AG08396 (cell line): ENCODE results near the gene CYP4F22.
"Not testable (repeated sequence)": the region's sequence is repeated elsewhere in the genome, so short reads cannot be mapped to it uniquely, and the experiment has no call there.

ENCODE experiments used
- DNase-seq: peaks from one replicate; pipeline ENCODE4 v3.0.0; 2012; ENCODE audit warnings: low spot score, mixed read lengths

CYP4F22 gene

DNA sequence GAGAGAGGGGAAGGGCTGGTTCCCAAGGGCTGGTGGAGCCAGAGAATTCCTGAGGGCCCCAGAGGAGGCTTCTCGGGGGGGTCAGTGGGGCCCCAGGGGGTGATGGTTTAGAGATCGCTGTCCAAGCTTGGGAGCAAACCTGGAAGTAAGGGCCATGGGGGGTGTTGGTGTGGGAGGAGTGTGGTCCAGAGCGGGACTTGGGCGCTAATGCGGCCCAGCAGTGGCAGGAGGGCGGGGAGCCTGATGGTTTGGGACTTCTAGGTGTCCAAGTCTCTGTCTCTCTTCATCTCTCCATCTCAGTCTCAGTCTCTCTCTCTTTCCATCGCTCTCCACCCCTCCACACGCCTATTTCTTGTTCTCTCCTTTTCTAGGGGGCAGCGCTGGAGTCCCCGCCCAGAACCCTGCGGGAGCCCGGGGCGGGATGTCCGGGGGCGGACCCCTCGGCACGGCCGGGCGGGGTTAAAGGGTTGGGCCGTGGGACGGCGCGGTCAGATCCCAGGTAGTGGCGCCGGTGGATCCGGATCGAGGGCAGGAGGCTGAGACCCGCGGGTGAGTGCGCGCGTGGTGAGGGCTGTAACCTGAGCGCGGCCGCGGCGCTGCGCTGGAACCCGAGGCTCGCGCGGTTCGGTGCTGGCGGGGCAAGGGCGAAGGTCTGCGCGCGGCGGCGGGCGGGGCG lies at the start of gene CYP4F22:
Gene CYP4F22 (plus strand): TSS at position 491 of the 676 bp plus-strand sequence. CDS start 16,812 bp downstream, outside the sequence.
- no peak for DNase-seq

DNA sequence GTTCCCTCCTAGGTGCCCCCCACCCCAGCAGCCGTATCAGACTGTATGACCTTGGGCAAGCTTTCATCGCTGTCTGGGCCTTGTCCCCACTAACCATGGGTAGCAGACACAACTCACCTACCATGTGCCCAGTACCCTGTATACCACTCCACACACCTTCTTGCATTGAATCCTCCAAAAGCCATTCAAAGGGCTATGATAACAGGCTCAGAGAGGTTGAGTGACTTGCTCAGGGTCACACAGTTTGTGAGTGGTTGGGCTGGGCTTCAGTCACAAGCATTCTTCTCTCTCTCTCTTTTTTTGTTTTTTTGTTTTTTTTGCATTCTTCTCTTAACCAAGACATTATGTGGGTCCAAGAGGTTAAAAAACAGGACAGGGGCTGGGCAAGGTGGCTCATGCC lies 46.6 kb upstream of the CYP4F22 start:
- no peak for DNase-seq

DNA sequence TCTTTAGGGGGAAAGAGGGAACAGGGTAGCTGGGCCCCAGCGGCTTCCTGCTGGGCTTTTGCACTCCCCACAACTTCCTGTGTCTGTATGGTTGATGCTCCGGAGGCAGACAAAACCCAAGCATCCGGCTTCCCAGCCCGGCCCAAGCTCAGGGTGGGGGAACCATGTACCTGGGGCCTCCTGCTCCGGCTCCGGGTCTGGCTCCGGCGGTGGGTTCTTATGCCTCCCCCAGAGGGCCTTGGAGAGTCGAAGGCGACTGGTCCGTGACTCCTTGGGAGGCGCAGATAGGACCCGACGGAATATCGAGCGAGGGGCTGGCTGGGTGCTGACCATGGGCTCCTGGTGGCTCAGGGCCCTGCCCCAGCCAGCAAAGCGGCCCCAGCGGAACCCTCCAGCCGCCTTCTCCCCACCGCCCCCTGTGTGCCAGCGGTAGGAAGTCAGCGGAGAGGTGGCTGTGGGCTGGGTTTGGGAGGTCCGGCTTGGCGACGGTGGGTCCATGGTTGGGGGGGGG lies 44.4 kb upstream of the CYP4F22 start:
- DNase-seq = no peak

DNA sequence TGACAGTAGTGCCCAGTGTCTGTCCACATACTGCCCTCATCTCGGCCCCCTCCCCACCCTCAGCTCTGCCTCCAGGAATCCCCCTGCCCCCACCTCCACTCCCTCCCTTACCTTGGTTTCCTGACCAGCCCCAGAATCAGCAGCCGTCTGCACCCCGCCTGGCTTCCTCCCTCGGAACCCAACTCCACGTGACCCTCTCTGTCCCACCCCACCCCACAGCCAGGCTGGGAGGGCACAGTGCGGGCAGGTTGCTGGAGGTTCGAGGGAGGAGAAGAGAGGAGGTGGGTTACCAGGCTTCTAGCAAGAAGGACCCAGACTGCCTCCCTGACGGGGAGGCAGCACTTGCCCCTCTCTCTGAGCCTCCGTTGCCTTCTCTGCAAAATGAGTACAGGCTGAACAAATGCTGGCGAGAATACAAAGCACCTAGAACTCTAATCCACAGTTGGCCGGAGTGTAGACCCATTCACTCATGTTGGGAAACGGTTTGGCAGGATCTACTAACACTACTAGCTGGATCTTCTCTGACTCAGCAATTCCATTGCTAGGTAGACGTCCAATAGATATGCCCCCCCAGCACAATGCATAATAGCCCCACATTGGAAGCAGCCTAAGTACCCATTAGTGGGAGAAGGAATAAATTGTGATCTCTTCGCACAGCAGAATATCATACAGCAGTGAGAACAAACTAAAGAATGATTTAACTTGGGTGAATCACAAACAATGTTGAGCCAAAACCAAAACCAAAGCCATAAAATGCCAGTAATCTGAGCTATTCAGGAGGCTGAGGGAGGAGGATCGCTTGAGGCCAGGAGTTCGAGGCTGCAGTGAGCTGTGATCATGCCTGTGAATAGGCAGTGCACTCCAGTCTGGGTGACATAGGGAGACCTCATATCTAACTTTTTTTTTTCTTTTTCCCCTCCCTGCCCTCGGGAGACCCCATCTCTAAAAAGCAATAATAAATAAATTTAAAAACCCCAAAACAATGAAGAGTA lies 43.6 kb upstream of the CYP4F22 start, which contains the start of gene RASAL3:
Gene RASAL3 (minus strand): TSS at position 151 of the 992 bp plus-strand sequence. CDS start 186 bp downstream, outside the sequence.
- DNase-seq = no peak

DNA sequence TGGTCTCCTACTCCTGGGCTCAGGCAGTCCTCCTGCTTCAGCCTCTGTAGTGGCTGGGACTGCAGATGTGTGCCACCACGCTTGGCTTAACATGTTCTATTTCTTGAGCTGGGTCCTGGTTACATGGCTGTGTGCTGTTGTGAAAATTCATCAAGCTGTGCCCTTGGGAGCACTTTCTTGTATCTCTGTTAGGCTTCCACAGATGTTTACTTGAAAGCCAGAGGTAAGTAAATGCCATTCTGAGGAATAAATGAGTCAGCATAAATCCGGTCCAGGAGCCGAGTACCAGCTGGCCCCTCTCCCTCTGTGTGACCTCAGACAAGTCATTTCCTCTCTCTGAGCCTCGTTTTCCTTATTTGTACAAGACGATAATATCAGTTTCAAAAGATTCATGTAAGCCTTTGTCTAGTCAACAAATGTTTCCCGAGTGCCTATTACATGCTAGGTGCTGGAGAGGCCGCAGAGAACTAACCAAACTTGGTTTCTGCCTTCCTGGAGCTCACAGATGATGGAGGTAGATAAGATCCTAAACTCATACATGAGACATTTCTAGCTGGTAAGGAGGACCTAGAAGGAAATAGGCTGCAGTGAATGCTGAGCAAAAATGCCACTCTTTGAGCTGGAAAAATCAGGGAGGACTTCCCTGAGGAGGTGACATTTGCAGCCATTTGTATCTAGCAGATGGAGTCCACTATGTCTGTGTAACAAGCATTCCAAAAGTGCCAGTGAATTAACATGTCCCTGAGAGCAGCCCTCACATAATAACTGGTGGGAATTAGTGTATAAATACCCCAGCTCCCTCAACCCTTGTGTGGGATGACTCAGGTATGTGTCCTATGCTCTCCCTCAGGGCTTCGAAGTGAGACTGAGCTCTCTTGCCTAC lies 41.2 kb upstream of the CYP4F22 start:
- DNase-seq = no peak

DNA sequence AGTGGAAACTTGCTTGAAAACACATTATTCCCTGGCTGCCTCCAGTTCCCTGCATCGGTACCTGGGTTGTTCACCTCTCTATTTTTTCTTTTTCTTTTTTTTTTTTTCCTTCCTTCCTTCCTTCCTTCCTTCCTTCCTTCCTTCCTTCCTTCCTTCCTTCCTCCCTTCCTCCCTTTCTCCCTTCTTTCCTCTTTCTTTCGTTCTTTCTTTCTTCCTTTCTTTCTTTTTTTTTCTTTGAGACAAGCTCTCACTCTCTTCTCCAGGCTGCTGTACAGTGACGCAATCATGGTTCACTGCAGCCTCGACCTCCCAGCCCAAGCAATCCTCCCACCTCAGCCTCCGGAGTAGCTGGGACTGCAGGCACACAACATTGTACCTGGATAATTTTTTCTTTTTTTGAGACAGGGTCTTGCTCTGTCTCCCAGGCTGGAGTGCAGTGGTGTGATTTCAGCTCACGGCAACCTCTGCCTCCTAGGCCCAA lies 40.6 kb upstream of the CYP4F22 start:
- no peak for DNase-seq

DNA sequence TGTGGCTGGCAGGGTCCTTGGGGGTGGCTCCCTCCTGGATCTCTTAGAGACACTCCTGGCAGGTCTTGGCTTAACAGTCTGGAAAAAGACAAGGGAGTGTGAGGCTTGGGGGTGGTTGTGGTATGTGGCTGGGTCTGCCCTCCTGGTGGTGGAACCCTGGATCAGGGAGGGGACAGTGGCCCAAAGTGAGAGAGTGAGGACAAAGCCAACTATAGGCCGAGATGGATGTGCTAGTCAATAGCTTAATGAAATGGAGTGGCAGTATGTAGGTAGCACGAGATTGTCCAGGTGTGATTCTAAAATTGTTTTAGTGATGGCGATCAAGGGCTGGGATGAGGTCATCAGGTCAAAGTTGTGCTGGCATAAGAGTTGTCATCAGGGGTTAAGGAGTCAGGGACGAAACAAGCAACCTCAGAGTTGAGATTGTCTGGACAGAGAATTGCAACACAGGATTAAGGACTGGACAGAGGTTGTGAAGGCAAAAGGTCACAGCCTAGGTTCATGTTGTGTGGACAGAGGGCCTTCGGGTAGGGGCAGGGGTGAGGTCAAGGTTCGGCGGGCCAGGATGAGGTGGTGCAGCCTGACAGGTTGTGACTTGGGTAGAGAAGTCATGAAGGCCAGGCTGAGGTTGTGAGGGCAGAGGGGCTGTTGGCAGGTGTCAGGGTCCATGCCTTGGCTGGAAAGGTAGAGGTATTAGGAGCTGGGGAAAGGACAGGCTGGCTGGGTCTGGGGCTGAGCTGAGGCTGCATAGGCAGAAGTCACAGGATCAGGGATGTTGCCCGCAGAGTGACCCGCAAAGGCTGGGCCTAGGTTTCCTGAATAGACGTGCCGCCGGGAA lies 39.4 kb upstream of the CYP4F22 start:
- no peak for DNase-seq

DNA sequence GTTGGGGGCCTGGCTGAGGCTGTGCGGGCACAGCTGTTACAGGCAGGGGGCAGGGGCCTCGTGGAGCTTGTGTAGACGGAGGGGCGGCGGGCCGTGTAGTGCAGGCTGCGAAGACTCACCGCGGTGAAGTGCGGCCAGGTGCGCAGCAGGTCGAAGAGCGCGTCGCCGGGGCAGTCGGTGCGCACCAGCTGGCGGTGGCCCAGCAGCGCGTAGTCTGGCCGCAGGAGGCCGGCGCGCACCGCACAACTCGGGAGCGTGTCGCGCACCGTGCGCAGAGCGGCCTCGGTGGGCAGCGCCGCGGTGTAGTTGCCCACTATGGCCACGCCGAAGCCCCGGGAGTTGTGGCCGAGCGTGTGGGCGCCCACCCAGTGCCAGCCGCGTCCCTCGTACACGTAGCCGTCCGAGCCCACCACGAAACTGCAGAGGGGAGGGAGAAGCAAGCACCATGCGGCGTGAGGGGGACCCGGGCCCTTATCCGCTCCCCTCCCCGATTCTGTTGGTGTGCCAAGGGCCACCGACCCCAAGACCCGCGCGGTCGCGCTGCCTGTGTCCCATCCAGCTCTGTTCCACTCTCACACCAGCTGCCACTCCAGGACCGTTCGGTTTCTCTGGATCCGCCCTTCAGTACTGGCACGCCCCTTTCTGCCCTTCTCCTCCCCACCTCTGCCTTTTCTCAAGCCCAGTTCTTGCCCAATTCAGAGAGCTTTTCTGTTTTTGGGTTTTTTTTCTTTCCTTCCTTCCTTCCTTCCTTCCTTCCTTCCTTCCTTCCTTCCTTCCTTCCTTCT lies 38.6 kb upstream of the CYP4F22 start:
- DNase-seq = no peak

DNA sequence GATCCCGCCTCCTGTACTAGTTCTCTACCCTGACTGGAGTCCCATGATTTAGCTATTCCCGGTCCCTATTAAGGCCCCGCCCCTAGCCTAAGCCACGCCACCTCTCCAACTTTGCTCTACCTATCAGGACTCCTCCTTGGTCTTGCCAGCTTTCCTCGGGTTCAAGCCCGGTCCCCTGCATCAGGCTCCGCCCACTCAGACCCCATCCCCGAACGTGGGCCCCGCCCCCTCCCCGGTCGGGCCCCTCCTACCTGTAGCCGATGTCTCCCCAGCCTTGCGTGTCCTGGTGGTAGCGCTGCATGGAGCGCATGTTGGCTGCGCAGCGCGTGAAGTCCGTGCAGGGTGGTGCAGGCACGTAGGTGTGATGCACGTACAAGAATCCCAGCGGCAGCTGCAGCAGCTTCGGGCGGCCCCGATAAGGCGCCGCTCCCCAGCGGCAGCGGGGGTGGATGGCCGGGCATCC lies 36.7 kb upstream of the CYP4F22 start:
- DNase-seq = no peak

DNA sequence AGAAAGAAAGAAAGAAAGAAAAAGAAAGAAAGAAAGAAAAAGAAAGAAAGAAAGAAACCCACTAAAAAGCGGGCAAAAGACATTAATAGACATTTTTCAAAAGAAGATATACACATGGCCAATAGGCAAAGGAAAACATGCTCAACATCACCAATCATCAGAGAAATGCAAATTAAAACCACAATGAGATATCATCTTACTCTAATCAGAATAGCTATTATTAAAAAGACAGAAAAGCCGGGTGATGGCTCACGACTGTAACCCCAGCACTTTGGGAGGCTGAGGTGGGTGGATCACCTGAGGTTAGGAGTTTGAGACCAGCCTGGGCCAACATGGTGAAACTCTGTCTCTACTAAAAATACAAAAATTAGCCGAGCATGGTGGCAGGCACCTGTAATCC lies 34.5 kb upstream of the CYP4F22 start:
- DNase-seq = not testable (repeated sequence)

DNA sequence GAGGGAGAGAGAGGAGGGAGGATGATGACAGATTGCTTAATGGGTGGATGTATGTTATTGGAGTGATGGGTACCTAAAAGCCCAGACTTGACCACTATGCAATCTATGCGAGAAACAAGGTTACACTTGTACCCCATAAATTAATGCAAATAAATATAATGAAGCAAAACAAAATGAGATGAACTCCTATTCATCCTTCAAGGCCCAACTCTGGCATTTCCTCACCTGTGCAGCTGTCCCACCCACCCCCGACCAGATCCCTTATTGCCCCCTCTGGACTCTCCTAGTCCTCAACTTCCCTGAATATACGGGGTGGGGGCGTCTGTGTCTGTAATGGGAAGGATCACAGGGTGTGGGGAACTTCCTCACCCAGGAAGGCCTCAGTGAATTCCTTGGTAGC lies 33.2 kb upstream of the CYP4F22 start:
- DNase-seq = no peak

DNA sequence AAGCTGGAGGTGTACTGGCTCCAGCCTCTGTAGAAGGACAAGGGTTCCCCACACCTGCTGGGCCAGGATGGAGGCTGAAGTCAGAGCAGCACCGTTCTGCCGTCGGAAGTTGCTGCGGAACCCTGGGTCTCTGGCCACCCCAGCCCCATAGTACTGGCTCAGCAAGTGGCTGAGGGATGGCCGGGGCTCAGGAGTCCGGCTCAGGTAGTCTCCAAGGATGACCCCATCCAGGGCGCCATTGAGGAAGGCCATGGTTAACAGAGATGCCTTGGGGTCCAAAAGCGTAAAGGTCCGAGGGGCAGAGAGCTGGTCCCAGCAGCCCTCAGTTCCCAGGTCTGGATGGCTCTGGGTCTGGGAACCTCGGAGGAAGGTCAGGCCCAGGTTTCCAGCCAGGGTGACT lies 32.7 kb upstream of the CYP4F22 start:
- DNase-seq = no peak

DNA sequence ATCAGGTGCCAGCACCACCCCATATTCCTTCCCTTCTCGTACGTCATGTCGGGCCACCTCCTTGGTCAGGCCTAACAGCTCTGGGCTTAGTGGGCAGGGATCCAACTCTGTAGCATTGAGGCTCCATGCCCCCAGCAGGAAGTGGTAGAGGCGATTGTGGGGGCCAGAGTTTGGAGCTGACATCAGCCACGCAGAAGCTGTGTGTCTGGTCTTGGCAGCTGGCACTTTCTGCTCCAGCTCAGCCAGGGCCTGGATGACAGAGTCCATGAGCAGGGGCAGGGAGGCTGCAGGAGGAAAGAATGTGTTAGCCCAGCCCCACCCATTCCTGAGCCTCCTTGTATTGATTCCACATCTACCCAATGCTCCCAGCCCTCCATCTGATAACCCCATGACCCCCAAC lies 32.0 kb upstream of the CYP4F22 start:
- DNase-seq = no peak

DNA sequence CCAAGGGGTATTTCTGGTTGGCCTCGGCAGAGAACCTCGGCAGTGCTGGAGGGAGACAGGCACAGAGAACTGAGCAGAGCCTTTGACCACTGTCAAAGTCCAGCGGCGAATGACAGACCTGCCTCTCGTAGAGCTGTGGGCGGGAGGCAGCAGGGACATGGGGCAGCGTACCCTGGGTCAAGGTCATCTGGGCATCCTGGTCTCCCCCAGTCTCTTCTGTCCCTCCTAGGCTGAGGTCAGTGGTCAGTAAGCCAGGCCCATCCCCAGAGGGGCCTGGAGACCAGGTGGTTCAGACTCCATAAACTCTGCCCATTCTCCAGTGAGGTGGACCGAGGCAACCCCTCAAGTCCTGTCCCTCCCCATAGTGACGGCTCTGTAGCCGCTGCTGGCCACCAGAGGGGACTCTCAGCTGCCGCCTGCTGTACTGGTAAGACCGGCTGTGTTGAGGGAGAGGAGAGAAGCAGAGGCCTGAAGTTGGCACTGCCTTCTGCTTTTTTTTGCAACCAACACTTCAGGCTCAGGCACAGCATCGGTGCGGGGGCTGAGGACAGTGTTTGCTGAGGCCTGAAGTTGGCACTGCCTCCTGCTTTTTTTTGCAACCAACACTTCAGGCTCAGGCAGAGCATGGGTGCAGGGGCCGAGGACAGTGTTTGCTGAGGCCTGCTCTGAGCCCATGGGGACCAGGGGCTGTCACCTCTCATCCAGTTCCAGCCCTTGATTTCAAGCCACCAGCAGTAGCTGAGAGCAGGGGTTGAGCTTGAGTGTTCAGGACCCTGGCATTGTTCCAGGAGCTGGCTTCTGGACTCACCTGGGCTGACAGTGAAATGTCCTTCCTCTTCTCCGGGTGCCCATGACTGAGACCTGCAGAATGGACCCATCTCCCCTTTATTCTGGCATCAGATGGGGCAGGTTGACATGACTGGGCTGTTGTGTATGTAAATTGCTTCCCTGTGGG lies 28.7 kb upstream of the CYP4F22 start, which contains the start of gene PGLYRP2:
Gene PGLYRP2 (minus strand): TSS at position 111 of the 955 bp plus-strand sequence. CDS start 130 bp downstream, outside the sequence.
- DNase-seq = no peak

DNA sequence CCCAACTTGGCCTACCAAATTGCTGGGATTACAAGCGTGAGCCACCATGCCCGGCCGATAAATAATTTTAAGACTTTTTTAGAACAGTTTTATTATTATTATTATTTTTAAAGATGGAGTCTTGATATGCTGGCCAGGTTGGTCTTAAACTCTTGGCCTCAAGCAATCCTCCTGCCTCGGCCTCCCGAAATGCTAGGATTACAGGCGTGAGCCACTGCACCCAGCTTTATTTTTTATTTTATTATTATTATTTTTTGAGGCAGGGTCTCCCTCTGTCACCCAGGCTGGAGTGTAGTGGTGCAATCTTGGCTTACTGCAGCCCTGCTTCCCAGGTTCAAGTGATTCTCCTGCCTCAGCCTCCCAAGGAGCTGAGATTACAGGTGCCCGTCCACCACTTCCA lies 27.3 kb upstream of the CYP4F22 start:
- DNase-seq = not testable (repeated sequence)

DNA sequence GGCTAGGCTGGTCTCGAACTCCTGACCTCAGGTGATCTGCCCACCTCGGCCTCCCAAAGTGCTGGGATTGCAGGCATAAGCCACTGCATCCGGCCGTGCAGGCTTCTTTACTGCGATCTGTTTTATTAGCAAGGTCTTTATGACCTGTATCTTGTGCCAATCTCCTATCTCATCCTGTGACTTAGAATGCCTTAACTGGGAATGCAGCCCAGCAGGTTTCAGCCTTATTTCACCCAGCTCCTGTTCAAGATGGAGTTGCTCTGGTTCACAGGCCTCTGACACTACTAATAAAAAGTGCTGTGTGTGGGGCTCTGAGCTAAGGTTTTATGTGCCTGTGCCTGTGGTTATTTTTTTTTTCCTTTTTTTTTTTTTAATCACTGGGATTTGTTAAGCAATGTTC lies 22.6 kb upstream of the CYP4F22 start:
- not testable (repeated sequence) for DNase-seq

DNA sequence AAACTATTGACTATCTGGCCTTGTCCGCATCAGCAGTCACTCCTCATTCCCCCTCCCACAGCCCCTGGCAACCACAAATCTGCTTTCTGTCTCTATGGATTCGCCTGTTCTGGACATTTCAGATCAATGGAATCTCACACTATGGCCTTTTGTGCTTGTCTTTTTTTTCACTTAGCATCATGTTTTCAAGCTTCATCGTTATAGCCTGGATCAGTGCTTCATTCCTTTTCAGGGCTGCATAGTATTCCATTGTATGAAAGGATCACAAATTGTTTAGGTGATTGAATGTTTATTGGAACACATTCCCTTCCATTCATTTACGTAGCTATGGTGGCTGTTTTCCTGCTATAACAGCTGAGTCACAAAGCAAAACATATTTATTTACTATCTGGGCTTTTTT lies 21.3 kb upstream of the CYP4F22 start:
- no peak for DNase-seq

DNA sequence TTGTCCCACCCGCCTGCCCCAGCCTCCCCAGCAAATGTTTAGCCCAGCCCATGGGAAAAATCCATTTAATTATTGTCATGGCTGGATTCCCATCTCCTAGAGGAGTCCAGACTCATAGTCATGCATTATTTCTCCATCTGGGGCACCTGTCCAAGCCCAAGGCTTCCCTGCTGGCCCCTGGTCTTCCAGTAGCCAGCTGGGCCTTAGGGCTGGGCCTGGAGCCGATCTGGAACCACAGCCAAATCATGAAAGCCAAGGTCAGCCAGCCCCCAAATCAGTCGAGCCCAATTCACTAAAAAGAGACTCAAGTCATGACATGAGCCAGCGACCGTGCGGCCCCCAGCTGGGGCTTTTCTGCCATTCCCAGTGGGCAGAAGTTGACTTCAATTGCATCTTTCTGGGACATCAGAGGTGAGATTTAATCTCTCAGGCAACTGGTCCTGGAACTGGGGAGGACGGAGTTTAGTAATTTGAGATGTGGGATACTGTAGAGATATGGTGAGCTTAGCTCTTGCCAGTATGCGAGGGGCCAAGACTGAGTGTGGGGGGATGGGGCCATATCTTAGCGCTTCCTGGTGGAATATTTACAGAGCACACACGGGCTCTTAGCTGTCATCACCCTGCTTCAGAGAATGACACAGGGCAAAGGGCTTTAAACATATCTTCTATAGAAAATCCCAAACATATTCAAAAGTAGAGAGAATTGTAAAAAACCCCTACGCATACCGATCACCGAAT lies 19.7 kb upstream of the CYP4F22 start:
- no peak for DNase-seq
